Vein endothelial cell (primary cell): ENCODE results near the gene TAX1BP3. TPM values are rescaled to one million over a fixed set of nuclear protein-coding genes. Genes with fewer than 3 reads are reported as not detected.

ENCODE experiments used
- total RNA-seq: library from RNA; depleted of rRNA; stranded (reverse); fragments of >200 nt; gene quantifications from 2 replicates; pipeline ENCODE4 v1.2.3, GENCODE V29; 2012

TAX1BP3 gene, protein sequence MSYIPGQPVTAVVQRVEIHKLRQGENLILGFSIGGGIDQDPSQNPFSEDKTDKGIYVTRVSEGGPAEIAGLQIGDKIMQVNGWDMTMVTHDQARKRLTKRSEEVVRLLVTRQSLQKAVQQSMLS
- total RNA-seq: 277 and 310 TPM in 2 replicates

DNA sequence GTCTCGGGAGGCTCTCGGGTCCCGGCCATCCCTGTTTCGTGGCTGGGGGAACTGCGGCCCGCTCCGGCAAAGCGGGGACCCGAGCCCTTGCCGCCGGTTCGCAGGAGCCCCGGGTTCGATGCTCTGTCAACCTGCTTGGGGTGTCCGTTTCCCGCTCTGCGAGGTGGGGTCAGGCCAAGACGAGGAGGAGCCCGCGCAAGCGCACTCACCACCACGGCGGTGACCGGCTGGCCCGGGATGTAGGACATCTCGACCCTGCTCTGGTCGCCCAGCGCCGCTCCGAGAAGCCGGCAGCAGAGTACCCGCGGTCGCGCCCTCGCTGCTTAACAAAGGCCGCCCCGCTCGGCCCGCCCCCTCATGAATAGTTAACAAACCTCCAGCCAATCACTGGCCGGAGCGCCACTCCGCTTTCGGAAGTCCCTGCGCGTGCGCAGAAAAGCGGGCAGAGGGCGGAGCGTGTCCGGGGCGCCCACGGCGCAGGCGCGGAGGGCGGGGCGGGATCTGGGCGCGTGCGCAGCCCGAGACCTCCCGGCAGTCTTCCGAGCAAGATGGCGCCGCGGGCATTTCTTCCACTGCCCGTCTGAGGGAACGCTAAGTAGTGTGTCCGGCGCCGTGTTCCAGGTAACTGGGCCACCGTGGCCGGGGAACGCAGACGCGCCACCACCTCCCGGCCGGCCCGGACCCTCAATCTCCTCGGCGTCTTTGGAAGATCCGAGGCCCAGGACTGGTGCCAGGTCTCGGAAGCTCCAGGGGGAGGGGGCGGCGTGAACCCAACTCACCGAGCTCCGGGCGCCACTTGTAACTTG, at the start of gene TAX1BP3, which contains the start of gene EMC6:
TAX1BP3 (minus strand) TSS at position 300 of the 806 bp plus-strand sequence; CDS start at position 248, 52 bp downstream.
EMC6 (plus strand) TSS at position 534 of the 806 bp plus-strand sequence. CDS start 335 bp downstream, outside the sequence.

GRCh38 chr17:3695723-3696411, 27.5 kb upstream of the TAX1BP3 start, which contains the start of gene P2RX5:
TSS of gene P2RX5 (minus strand) at chr17:3696155. CDS start at chr17:3696005, 150 bp downstream.

GRCh38 chr17:3636154-3636907, 32.0 kb downstream of the TAX1BP3 start, which contains the start of the genes CTNS and SHPK:
TSS of gene CTNS (plus strand) at chr17:3636760. CDS start at chr17:3640207, 3,447 bp downstream.
TSS of gene SHPK (minus strand) at chr17:3636250. CDS start at chr17:3636219, 31 bp downstream.

Other genes with a start within 250 kb of the TAX1BP3 start
- gene OR1E2, start 234.7 kb downstream of the TAX1BP3 start, total RNA-seq: 0.33 TPM in 1 of 2 replicates, not detected in the other
- 0.65 TPM in 1 of 2 replicates, not detected in the other for gene SPATA22, start 196.8 kb downstream of the TAX1BP3 start, total RNA-seq
- gene ASPA, start 192.6 kb downstream of the TAX1BP3 start, total RNA-seq: not detected in 2 replicates
- not detected in 2 replicates for gene TRPV3, start 110.8 kb downstream of the TAX1BP3 start, total RNA-seq
- 0.65 and 1.1 TPM in 2 replicates for gene TRPV1, start 59.2 kb downstream of the TAX1BP3 start, total RNA-seq
- gene SHPK, start 32.3 kb downstream of the TAX1BP3 start, total RNA-seq: 15.7 and 19.0 TPM in 2 replicates
- gene CTNS, start 31.8 kb downstream of the TAX1BP3 start, total RNA-seq: 20.1 and 21.6 TPM in 2 replicates
- gene EMC6, start 234 bp upstream of the TAX1BP3 start, total RNA-seq: 24.9 and 32.3 TPM in 2 replicates
- gene P2RX5, start 27.6 kb upstream of the TAX1BP3 start, total RNA-seq: 0.33 and 0.38 TPM in 2 replicates
- 7.8 and 12.9 TPM in 2 replicates for gene HASPIN, start 55.3 kb upstream of the TAX1BP3 start, total RNA-seq
- gene ITGAE, start 132.6 kb upstream of the TAX1BP3 start, total RNA-seq: 14.7 and 21.3 TPM in 2 replicates
- gene NCBP3, start 177.7 kb upstream of the TAX1BP3 start, total RNA-seq: 28.1 and 28.4 TPM in 2 replicates
- gene CAMKK1, start 224.5 kb upstream of the TAX1BP3 start, total RNA-seq: 3.1 and 3.3 TPM in 2 replicates
- gene P2RX1, start 247.9 kb upstream of the TAX1BP3 start, total RNA-seq: not detected in 2 replicates